Activated T-cell treated with anti-CD3 and anti-CD28 coated beads, Interleukin-2, amount 50 U/mL, for 48 hours (primary cell): ENCODE results near the gene QRFP.

Experiments
- DNase-seq, 2 experiments: peaks; one replicate each; pipeline ENCODE4 v3.0.0-alpha.2; 2020

QRFP gene

DNA sequence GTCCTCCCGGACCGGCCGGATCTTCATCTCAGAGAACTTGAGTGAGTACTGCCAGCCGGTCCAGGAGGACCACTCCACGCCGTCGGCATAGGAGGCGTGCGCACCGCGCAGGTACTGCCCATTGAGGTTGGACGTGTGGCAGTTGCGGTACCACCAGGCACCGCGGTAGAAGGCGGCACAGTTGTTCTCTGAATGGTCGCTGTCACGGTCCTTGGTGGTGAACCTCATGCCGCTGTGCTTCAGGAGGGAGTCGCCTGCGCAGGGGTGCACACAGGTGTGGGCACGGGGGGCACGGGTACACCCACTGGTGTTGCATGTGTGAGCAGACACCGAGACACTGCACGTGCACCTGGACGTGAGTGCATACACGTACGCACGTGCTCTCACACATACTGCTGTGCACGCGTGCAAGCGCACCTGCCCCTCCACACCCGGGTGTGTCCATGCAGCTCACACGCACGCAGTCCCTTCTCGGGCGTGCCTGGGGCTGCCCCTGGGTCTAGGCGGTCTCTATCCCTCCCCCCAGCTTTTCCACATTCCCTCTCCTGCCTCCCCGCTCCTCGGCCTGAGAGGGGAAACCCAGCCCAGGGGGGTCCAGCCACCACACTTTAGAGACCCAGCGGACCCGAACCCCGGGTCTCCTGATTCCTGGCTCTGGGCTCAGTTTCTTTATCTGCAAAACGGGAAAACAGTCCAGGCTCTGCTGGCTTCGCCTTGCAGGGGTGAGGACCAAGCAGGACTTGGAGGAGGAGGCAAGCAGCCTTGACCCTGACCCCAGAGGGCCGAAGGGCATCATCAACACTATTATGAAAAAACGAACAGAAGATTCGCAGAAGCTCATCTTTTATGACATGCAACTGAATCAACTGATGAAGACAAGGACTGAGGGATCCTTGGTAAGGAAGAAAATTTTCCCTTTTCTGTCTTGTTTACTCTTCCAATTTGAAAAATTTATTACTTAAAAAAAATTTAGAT, 7.7 kb upstream of the QRFP start:
- DNase-seq: no peak

DNA sequence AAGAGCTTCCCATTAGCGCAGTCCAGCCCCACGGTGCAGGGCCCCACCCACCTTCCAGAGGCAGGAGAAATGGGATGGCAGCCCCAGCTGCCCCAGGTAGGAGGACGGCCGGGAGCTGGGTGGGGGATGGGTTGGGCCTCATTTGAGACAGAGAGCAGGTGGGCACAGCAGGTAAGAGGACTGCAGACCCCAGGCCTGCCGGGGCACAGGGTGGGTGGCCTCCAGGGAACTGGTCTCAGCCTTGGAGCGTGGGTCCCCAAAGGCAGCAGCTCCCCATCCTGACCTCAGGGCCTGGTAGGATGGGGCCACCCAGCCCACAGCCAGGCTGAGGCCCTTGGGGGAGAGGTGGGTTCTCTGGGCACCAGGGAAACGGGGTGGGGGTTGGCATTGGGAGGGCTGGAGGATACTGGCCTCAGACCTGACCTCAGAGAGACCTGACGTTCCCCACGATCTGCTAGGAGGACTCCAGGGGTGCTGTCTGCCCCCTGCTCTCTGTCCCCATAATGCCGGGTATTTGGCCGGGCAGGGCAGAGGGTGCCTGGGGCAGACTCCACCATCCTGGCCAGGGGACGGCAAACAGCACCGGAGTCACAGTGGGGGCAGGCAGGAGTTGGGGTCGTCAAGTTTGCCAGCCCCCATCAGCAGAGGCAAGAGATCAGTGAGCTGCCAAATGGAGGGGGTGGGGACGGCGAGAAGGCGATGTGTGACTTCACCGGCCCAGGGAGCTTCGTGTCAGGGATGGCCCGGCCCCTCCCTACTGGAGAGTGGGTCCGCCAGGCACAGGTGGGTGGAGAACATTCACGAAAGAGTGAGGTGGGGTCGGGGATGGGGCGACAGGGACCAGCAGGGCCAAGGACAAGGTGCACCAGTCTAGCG, 6.8 kb upstream of the QRFP start:
- no peak for DNase-seq

DNA sequence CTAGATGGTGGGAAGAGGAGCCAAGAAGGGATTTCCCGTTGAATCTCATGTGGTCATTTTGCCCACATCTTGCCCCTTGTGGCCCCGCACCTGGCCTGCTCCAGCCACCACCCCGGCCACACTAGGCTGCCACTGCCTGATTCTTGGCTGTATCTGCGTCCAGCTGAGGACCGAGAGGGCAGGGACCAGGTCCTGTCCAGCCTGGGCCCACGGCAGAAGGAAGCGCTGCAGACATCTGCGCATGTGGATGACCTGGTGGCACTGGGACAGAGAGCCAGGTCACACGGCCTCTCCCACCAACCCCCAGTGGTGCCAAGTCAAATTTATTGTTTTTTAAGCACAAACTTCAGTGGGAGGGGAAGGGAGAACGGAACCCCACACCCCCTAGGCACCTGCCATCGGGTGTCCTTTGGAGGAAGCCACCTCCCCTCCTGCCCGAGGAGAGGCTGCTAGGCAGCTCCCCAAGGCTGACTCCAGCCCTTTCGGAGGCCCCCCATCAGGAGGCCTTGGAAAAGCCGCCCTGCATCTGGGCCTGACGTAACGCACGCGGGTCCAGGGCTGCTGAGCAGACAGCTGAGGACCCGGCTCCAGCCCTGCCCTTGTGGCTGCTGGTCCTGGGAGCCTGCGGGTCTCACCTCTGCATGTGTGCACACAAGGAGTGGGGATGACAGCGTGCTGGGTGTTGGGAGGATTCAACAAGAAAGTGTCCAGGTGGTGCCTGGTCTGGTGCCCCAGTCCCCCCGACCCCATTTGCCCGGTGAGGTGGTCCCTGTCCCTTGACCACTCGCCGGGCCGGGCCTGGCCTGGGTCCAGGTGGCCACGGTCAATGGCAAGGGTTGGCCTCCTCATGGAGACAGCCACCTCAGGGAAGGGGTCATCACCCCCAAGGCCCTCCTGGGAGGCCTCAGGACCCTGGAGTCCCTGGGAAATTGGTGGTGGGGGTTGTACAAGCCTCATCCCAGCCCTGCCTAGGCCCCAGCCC, 5.9 kb upstream of the QRFP start:
- DNase-seq: no peak

DNA sequence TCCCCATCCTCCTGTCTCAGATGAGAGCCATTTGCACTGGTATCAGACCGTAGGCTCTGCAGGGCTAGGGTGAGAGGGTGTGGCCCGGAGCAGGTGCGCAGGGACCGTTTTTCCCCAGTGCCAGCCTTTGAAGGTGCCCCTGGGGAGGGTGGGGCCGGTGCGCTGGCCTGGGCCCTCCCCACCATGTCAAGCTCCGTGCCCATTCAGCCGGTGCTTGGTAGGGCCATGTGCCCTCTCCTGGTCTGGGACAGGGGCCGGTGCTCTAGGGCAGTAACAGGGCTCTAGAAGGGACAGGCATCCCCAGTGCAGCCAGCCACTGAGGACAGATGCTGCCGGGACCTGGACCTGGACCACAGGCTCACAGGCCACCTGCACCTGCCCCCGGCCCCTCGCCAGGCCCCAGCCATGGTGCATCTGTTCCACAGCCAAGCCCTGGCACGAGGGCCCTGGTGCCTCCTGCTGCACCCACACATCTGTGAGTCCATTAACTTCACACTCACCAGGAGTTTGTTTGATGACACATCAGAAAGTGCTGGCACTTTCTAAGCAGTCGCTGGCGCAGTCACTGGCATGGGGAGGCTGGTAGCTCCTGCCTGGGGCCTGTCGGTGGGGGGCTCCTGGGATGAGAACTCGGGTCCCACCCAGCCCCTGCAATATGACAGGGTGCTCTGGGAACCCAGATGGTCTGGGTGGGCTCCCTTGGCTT, 5.0 kb upstream of the QRFP start:
- DNase-seq: no peak

DNA sequence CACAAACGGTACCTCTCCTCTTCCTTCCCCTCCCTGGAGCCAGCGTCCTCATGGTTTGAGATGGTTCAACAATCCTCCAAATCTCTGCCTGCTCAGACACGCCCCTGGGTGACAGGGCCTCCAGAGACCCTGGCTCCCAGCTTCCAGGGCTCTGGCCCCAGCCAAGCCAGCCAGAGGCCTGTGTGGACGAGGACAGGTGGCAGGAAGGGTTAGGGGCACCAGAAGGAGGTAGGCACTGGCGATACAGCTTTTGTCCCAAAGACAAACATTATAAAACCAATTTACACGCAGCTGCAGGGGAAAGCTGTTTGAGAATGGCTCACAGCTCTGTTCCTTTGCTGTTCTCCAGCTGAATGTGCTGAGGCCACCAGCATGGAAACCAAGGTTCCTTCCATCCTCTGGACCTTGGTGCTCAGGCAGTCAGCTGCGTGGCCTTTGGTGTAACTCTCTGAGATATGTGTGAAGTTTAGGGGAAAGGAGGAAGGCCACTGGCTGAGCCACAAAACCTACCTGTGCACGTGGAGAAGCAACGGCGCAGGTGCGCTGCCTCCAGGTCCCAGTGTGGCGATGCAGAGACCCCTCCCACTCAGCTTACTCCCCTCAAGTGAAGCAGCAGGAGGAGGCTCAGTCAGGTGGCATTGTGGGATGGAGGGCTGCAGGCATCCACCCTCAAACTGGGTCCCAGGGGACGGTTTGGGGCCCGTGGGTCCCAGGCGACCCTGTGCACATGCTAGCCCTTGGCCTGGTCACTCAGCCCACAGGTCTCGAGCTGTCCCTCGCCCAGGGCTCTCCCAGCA, 4.3 kb upstream of the QRFP start:
- DNase-seq: no peak

DNA sequence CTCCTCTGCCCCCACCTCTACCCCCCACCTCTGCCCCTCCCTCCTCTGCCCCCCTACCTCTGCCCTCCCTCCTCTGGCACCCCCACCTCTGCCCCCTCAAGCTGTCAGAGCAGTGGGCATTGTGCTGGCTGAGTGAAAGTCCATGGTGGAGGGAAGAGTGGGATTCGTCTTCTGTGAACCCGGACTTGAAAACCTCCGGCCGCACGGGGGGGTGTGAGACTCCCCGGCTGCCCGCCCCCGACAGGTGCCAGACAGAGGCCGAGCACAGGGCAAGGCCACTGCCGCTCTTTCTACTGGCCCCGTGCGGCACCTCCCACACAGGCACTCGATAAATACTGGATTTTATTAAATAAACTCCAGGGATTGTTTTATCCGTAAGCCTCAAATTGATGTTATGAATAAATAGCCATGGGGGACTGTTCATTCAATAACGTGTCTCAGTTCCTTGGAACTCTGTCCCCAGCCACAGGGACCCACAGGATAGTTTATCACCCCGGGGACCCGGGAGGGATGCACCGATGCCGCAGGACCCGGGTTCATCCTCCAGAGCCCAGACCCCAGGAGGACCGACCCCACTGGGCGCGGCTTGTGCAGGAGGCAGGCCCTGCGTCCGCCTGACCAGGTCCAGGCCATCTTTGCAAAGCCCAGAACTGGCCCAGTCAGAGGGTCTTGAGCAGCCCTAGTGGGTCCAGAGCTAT, 2.6 kb upstream of the QRFP start:
- DNase-seq: no peak

DNA sequence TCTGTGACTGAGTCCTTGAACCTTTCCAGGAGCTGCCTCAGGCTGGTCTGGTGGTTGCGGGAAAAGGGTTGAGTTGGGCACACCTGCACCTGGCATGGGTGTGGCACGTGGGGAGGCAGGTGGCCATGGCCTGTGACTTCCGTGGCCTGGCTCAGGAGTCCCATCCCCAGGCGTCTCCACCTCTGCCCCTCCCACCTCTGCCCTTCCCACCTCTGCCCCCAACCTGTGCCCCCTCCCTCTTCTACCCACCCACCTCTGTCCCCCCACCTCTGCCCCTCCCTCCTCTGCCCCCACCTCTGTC, 1.9 kb upstream of the QRFP start:
- no peak for DNase-seq

DNA sequence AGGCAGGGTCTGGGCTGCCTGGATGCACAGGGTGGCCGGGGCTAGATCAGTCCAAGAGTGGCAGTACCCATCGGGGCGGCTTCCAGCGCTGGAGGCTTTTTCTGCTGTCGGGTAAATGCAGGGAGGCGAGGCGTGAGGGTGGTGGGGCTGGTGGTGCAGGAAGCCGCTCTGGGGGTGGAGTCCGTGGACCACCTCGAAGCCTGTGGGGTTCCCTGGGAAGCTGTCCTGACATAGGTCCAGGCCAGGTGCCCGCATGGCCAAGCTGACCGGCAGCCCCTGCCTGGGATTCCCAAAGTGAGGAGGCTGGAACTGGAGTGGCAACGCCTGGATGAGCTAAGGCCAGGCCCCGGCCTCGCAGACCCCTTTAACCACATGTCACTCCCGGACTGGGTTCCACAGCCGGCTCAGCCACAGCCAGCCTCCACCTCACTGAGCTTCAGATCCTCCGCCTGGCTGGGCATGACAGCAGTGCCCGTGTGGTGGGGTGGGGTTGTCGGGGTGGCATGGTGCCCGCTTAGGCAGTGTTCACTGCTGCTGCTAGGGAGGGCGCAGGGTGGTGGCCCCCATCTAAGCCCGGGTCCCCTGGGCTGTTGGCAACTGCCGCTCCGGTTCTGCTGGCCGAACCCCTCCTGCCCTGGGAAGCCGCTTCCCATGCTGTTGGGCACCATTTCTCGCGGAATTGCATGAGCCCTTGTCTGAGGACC, 1.4 kb upstream of the QRFP start:
- DNase-seq: no peak

DNA sequence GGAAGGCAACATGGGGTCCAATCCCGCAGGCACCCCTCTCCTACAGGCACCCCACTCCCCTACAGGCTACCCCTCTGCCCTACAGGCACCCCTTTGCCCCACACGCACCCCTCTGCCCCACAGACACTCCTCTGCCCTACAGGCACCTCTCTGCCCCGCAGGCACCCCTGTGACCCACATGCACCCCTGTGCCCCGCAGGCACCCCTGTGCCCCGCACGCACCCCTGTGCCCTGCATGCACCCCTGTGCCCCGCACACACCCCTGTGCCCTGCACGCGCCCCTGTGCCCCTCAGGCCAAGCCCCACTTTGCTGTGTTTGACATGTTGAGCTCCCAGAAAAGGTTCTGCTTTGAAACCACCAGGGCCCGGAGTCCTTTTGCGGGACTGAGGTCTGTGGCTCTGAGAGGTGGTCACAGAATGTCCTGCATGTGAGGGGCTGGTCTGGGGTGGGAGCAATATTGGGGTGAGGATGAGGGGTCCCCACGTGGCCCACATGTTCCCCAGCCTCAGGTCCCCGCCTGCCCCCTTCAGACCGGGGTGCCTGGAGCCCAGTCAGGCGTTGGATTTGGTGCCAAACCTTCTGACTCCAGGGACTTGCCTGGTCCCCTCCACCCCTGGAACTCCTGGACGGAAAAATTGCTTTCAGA, 616 bp upstream of the QRFP start:
- no peak for DNase-seq

DNA sequence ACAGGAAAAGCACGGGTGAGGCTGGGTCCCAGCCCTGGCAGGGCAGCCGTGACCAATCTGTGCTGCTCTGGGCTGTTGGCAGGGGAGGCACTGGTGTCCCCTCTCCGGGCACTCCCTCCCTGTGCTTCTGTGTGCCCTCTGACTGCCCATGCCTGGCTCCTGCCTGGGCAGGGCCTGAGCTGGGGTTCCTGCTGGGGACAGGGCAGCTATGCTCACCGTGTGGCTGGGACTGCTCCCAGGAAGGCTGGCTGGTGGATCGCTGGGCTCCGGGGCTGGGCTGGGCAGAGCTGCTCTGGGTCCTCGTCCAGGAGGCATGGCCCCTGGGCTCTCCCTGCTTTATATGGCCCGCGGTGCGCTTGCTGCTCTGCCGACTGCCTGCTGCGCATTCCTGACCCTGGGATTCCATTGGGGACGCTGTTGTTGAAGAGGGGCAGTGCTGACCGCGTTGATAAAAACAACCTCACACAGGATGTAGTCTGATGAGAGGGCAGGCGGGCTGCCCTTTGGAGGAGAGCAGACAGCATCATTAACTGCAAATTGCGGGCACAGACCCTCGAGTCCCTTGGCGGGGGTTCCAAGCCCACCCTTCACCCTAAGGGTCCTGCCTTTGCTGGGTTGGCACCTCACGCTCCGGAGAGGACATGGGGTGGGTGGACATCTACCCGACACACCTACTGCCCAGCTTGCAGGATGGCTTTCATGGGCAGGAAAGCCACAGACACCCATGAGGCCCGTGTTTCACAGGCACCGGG, 955 bp downstream of the QRFP start:
- DNase-seq: no peak

DNA sequence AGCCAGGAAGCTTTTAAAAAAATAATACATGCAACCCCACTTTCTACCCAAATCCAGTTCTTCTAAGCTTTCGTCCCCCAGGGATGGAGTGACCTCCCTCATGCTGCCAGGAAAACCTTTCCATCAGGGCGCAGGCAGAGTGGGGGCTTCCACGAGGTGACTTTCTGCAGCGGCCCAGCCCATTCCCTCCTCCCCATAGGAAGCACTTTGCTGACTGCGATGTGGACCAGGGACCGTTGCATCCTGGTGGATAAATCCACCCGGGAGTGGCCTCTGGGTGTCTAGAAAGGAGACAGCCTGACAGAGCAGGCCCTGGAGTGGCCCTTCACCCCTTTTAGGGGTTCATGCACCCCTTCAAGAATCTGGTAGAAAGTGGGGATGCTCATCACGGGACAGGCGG, 1.6 kb downstream of the QRFP start:
- no peak for DNase-seq

DNA sequence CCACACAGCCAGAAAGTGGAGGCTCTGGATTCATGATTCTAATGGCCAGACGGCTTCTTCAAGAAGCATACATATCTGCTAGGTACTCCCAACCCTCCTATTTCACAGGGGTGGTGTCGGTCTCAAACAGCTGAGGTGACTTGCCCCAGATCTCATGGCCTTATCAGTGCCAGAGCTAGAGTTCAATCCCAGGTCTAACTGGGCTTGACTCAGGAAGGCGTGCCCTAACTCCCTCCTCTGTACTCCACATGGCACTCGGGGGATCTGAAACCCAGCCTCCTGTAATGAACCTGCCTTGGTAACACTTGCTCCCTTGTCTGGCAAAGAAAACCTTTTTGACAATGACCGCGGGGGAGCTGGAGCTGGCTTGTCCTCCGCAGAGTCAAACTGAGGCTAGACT, 2.1 kb downstream of the QRFP start:
- DNase-seq: no peak

DNA sequence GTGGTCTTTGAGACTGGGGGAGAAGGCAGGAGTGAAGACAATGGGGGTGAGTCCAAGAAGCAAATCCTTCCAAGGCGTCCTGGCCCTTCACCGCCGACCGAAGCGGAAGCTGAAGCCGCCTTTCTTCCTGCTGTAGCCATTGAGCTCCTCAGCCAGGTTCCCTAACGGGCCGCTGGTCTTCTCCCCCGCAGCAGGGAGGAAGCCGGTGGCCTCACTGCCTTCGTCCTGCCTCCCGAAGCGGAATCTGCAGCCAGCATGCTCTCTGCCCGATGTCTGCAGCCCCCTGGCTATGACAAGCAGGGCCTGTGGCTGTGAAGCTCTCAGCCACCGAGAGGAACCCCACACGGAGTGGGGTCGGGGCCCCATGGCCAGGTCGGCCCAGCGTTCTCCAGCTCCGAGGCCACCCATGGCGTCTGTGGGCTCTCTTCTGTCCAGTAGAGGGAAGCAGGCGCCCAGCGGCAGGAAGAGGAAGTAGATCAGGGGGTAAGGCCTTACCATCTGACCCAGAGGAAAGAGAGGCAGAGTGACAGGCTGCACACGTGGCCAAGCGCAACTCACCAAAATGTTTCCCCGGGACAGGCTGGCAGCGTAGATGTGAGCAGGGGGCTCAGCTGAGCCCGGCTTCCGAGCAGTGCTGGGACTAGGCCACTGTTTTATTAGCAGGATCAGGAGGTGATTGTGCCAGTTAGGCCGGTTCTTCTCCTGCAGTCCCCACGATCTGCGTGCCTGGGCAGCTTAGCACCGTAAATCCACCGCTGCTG, 3.1 kb downstream of the QRFP start:
- DNase-seq: no peak

DNA sequence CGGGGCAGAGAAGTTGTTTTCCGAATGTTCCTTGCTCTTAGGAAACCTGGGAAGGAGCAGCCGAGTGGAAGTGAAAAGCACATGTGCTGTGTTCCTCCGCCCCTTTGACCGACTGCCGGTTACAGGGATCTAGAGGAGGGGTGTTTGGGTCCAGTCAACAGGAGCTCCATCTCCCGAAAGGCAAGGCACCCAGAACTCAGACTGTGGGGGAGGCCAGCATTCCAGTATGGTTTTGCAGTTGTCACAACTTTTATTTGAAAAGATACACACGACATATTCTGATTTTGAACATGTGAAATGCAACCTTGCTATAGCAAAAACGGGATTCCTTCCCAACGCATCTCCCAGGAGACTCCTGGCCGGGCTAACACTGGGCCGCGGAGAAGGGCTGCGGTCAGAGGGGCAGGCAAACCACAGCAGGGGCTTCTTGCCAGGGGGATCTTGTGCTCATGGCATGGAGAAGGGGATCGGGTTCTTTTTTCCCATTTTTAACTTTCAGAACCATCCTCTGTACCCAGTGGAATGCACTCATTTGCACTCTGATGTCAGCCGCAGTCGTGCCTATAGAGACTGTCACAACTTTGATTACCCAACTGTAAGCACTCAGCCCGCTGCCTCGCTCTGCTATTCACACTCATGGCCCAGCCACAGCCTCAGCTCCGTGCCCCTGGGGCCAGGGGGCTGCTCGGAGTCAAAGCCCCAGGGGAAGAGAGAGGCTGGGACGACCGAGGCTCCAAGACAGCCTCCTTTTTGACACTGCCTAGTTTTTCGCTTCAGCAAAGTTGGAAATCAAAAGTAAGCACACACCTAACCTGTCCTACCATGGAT, 3.9 kb downstream of the QRFP start:
- DNase-seq: no peak

DNA sequence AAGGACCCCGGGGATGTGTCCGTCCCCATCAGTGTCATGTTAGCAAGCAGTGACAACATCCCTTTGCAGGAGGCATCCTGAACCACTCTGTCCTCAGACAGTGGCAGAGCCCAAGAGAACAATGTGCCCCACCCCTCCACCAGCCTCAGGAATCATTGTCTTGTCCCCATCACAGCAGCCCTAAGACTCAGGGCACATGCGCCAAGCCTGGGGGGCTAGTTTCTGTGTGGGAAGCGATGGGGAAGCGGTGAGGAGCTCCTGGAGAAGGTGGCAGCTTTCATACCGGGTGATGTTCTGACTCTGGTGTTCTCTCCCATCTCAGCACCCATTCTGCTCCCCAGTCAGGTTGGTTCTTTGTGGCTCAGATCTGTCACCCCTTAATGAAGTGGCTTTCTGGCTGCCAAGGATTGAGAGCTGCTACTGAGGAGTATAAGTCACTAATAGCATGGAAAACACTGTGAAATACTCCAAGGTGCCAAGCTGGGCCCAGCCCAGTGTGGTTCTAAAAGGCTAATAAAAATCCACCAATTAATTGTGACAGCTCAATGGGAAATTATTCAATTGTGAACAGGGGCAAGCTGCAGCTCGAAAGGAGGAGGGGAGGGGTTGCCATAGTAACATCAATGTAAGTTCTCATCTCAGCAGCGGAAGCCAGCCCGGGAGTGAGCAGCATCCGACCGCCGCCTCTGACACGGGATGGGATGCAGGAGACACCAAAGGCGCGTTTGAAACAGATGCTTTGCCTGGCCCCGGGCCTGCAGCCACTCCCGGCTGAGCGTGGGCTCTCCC, 4.7 kb downstream of the QRFP start:
- no peak for DNase-seq
